Stimulated activated CD4-positive, alpha-beta T cell treated with anti-CD3 and anti-CD28 coated beads, Interleukin-12 subunit alpha, Interleukin-12 subunit beta, amount 100 ng/mL, for 4 hours (primary cell): ENCODE results near the gene CLBA1.

Source experiments
- DNase-seq: peaks from one replicate; pipeline ENCODE4 v3.0.0-alpha.2; 2020

Gene CLBA1

GRCh38 chr14:104968541-104969401 lies 16.8 kb upstream of the CLBA1 start:
- DNase-seq: no peak

DNA sequence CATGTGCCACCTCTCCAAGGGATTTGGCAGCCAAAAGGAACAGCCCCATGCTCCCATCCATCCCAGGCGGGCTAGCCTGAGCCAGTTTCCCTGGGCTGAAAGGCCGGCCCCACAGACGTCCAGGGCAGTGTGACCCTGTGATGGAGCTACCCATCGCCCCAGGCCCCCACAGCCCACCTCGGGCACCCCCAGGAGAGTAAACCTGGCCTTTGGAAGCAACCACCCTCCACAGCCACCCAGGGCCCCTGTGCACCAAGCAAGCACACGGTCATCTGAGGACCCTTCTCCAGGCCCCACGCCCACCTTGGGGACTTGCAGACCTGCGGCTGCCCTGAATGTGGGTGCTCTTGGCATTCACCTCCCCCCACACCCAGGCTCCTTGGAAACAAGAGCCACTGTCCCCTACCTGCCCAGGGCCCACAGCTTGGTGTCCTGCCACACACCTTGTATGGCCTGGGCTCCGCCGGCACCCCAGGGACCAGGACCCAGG lies 15.8 kb upstream of the CLBA1 start:
- DNase-seq: no peak

DNA sequence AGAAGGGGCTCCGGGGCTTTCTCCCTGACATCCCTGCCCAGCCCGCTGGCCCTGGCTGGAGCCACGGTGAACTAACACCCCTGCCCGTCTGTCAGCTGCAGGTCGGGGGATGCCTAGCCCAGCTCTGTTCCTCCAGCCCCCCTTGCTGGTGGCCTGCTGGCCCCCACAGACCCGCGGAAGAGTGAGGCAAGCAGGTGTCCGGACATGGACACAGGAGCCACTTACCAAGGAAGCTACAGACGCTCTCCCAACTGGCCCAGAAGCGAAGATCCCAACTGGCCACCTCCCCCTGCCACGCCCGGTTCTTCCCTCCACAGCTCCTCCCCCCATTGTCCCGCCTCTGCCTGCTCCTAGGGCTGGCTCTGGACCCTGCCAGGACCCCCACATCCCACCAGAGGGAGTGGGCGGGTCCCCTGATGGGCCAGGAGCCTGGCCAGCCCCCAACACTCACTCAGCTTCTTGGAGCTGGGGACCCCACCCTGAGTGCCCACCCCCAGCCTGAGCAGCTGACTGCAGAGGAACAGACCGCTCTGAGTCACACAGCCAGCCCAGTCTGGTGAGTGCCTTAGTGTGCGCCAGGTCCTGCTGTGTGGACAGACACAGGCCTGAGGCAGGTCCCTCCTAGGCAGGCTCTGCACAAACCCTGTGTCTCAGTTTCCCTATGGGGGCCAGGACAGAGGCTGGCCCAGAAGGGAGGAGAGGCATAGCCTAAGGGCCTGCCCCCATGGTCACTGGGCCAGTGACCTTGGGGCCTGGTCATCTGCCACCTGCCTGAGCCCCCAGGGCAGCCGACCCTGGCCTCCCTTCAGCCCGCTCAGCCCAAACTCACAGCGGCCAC lies 15.1 kb upstream of the CLBA1 start:
- no peak for DNase-seq

GRCh38 chr14:104971447-104972240 lies 13.9 kb upstream of the CLBA1 start:
- no peak for DNase-seq

- no peak for DNase-seq
Measured at GRCh38 chr14:104972301-104973134, 13.1 kb upstream of the CLBA1 start.

GRCh38 chr14:104973135-104973384 lies 12.5 kb upstream of the CLBA1 start:
- DNase-seq: no peak

DNA sequence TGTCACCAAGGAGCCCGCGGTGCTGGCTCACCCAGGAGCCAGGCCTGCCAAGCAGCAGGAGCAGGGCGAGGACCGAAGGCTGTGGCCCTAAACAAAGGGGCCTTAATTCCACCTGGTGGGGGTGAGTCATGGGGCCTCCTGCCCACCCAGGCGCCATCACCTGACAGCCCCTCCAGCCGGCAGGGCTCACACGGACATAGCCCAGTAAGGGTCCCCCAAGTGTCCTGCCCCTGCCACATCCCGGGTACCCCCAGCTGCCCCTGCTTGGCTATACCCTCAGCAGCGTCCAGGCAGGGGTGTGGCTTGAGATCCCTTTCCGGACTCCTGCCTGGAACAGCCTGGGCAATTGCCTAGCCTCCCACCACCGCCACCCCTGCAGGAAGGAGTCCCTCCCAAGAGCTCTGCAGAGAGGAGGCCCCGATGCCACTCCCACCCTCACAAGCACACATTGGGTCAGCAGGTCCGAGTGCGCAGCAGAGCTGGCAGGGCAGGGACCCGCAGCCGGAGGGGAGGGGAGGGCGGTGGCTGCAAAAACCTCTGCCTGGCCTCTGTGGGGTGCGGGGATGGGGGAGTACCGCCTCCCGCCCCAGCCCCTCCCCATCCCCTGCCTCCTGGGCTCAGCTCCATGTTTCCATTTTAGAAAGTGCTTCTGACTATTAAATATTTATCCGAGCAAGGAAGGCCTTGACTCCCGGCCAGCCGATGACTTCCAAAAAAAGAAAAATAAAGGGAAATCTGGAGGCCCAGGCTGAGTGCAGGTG lies 12.0 kb upstream of the CLBA1 start:
- no peak for DNase-seq

DNA sequence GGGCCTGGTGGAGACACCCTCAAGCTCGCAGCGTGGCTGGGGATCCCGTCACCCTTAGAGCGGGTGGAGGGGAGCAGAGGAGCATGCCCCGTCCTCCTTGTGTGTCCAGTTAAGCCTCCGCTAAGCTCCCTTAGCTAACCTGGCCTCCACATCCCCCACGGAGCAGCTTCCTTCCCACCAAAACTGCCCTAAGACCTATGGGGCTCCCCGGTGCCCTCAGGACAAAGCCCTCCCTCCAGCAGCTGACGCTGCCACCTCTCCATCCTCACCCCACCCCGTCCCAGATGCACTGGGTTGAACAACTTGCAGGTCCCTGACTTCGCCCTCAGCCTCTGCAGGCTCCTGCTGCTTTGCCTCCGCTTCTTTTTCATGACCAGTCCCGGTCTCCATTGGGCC lies 11.4 kb upstream of the CLBA1 start:
- DNase-seq: no peak

DNA sequence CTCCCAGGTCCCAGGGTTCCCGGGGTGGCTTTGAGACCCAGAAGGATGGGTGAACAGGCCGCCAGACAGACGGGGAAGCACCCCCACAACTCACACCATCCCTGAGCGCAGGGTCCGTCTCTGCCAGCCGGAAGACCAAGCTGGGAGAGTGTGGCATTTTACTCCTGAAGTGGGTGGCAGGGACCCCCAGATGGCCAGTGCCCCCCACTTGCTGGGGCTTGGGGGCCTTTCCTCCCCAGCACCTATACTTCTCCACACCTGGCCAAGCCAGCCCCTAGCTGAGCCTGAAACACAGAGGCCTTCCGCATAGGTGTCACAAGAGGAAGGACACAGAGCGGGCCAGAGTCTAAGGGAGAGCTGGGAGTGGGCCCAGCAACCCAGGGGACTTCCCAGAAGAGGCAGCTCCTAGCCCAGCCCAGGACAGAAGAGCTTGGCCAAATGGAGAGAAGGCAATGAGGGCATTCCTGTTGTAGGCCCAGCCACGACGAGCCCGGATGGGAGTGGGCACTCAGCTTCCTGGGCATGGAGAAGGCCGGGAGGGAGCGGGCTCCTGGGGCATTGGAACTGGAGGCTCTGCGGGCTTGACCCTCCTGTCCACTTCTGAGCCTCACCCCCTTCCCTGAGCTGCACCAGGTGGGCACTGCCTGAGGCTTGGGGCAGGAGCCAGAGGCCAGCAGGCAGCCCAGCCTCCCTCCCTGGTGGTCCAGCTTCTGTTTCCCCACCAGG lies 10.8 kb upstream of the CLBA1 start:
- DNase-seq: no peak

DNA sequence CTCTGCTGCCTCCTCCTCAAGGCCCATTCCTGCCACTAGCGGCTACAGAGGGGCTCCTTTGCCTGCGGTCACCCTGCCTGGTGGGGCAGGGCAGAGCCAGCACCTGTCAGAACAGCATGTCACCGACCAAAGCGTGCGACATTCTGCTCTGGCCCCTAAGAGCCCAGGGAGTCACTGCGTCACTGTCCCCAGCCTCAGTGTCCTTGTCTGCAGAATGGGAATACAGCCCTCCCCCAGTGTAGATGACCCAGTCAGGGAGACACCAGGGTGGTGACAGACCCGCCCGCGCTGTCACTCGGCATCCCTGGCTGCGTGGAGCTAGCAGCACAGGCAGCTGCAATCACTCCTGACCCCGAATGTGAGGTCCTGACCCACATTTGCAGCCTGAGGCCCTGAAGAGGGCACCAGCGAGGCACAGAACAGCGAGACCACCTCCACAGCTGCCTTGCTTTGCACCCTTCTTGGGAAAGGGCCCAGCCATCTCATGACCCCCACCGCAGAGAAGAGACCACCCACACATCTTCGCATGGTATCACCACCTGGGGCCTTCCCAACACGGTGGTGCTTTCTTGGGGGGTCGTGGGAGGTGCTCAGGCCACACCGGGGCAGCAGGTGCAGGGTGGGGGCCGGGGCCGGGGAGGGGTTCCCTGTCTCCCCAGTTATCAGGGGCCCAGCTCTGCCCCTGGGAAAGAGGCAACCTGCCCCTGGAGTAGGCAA lies 9.9 kb upstream of the CLBA1 start:
- no peak for DNase-seq

DNA sequence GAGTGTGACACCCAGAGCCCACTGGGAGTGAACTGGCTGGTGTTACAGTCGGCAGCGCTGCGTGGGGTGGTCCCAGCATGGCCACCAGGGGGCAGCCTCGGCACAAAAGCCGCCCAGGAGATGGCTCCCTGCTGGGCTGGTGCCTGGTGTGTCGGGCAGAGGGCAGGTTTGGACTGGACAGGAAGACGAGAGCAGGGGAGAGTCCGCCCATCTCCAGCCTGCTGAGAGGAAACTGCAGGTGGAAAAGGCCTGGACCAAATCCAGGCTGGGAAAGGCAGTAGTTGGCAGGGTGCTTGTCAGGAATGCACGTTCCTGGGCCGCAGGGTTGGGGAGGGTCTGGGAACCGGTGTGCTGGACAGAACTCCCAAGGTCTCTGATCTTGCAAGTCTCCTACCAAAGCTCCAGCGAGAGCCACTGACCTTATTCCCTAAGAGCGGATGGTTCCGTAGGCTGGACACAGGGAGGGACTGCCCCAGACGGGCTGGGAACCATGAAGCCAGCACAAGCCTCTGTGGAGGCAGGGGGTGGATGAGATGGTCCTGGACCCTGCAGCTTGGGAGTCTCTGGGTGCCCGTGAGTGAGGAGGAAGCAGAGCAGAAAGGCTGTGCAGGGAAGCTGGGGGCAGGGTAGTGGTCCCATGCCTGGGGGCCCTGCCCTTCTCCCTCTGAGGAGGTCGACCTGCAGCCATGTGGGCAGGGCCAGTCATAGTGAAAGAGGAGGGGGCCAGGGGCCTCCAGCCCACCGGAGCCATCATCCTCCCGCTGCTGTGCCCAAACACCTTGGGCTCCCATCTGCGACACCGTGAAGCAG lies 9.2 kb upstream of the CLBA1 start:
- peak; percentile 88 for DNase-seq

DNA sequence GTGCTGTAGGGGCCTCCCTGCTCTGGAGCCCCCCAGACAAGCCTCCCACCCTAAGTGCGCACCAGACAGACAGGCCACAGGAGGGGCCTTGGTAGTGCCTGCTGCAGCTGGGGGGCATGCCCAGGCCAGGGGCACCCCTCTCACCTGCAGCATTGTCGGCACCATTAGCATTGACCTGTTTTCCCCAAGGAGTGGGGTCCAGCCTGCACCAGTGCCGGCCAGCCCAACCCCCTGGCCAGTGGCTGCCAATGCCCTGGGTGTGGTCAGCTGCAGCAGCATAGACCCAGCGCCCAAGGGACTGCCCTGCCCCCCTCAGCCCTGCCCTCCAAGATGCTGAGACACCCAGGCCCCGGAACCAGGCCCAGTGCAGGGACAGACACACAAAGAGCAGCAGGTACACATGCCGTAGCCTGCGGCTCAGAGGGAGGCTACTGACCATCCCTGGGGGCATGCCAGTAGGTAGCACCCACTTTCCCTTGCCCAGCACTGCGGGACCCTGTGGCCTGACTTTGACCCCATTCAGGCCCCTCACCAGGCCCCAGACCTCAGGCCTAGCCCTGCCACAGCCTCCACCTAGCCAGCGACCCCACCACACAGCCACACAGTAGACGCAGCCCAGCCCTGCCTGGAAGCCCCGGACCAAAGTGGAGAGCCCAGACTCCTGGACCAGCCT lies 8.4 kb upstream of the CLBA1 start:
- DNase-seq: no peak

DNA sequence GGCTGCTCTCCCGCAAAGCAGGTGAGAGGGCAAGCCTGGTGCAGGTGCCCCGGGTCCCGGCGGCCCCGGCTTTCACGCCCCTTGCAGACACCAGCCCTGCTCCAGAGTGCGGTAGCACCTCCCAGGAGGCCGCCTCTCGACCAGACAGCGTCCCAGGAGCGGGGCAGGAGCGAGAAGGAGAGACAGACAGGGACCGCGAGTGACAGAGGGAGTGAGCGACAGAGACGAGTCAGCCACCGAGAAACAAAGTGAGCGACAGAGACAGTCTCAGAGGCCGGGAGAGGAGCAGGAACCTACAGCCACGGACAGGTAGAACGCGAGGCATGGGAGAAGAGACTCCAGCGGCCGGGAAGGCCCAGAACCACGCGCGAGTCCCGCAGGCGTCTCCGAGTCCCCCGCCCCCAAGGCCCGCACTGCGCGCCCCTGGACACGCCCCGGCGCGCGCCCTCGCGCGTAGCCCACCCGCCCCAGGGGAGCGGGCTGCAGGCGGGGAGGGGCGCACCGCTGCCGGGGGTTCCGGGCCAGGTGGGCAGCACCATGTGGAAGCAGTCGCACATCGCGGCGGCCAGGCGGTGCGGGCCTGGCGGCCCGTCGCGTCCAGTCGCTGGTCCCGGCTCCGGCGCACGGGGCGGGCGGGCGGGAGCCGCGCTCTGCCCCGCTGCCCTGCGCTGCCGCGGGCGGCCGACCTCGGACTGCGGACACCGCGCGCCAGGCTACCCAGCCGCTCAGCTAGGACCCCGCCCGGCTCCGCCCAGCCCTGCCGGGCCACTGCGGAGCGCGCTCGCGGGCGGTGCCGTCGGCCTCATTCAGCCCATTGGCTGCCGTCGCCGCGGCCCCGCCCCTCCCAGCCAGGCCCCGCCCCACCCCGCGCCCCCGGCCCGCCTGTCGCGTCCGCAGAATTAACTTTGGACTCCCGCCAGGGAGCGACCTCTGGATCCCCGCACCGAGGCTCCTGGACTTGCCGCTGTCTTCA lies 7.6 kb upstream of the CLBA1 start, which contains the start of gene AHNAK2:
TSS of gene AHNAK2 (minus strand) at position 694 of the 973 bp plus-strand sequence. CDS start at position 557, 137 bp downstream.
- DNase-seq: peak; percentile 58

DNA sequence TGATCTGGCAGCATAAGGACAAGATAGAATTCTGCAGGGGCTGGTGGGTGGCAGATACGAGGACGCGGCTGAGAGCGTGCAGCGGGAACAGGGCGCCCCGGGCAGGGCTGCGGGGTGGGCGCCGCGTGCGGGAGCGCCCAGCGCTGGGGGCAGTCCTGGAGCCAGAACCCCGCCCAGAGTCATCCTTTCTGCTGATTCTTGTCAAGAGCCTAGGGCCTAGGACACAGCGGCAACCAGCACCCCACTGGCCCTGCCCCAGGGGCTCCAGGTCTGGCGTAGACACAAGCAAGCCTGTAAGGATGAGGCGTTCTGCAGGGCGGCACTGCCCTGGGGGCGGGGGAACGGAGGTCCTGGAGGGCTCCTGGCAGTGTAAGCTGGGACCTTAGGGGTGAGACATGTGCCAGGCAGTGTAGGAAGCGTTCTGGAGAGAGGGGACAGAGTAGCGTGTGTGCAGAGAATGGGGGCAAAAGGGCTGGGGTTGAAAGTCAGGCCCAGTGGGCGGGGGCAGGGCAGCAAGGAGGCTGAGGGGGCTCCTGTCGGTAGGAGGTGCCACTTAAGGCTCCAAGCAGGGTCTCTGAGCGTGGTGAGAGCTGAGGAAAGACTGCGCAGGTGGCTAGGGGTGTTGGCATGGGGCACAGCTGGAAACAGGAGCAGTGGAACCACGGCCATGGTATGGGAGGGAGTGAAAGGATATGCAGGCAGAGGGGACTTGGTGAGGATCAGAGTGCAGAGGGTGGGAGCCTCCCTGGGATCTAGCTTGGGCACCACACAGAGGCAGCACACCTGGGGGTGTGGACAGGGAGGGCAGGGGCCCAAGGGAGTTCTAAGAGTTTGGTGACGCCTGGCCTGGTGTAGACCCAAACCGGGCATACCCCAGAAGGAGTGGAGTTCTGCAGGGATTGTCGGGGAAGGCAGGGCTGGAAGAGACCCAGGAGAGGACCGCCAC lies 6.6 kb upstream of the CLBA1 start:
- no peak for DNase-seq

GRCh38 chr14:104979758-104980610 lies 5.6 kb upstream of the CLBA1 start:
- no peak for DNase-seq
